DOHH2 (cell line): ENCODE data around the gene KBTBD12.

Source experiments
- EZH2phosphoT487 ChIP-seq: fragments of 200-600 bp; sonication (generic); IDR thresholded peaks from 2 replicates; pipeline ENCODE4 v1.6.1; 2017; ENCODE audit warnings: borderline replicate concordance, mild to moderate bottlenecking, antibody characterized with exemption, low read length, moderate library complexity, mixed read lengths
- TF ChIP-seq, protein P1 (sequence below): fragments of 200-600 bp; sonication (generic); IDR thresholded peaks from one replicate; pipeline ENCODE4 v1.5.1; 2014; ENCODE audit warnings: antibody characterized with exemption, mild to moderate bottlenecking, low read depth, low read length; ENCODE audit not compliant: poor library complexity, severe bottlenecking

DNA sequence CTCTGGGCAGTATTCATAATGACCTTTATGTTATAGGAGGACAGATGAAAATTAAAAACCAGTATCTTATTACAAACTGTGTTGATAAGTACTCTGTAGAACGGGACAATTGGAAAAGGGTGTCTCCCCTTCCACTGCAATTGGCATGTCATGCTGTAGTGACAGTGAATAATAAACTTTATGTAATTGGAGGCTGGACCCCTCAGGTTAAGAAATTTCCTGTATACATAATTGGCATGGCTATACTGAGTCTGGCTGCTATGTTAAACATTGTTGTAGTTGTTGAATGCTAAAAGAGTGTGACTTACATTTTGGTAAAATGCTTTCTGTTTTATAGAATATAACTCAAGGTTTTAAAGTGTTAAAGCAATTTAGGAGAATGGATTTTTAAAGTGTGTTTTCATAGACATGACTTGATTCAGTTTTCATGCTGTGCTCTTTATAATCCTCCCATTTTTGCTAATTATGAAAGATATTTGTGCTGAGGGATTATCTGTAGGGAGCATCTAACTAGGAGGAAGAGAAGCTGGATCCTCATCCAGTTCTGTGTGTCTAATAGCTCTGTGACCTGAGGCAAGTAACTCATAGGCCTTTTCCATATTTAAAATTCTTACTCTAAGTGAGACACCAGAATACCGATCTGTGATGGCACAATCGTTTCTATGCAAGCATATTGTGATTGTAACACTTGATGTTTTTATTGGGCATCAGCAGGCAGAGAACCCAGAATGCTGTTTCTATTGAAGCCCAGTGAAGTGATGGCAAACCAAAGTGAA, 13.0 kb downstream of the KBTBD12 start:
- TF ChIP-seq, protein P1, sequence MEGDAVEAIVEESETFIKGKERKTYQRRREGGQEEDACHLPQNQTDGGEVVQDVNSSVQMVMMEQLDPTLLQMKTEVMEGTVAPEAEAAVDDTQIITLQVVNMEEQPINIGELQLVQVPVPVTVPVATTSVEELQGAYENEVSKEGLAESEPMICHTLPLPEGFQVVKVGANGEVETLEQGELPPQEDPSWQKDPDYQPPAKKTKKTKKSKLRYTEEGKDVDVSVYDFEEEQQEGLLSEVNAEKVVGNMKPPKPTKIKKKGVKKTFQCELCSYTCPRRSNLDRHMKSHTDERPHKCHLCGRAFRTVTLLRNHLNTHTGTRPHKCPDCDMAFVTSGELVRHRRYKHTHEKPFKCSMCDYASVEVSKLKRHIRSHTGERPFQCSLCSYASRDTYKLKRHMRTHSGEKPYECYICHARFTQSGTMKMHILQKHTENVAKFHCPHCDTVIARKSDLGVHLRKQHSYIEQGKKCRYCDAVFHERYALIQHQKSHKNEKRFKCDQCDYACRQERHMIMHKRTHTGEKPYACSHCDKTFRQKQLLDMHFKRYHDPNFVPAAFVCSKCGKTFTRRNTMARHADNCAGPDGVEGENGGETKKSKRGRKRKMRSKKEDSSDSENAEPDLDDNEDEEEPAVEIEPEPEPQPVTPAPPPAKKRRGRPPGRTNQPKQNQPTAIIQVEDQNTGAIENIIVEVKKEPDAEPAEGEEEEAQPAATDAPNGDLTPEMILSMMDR = no peak
- TF ChIP-seq EZH2phosphoT487 = no peak
